ENCODE data around the gene CIAO3.
A peak's percentile ranks its signal among the peaks of the same experiment; 100 is the strongest.

The CIAO3 gene

DNA sequence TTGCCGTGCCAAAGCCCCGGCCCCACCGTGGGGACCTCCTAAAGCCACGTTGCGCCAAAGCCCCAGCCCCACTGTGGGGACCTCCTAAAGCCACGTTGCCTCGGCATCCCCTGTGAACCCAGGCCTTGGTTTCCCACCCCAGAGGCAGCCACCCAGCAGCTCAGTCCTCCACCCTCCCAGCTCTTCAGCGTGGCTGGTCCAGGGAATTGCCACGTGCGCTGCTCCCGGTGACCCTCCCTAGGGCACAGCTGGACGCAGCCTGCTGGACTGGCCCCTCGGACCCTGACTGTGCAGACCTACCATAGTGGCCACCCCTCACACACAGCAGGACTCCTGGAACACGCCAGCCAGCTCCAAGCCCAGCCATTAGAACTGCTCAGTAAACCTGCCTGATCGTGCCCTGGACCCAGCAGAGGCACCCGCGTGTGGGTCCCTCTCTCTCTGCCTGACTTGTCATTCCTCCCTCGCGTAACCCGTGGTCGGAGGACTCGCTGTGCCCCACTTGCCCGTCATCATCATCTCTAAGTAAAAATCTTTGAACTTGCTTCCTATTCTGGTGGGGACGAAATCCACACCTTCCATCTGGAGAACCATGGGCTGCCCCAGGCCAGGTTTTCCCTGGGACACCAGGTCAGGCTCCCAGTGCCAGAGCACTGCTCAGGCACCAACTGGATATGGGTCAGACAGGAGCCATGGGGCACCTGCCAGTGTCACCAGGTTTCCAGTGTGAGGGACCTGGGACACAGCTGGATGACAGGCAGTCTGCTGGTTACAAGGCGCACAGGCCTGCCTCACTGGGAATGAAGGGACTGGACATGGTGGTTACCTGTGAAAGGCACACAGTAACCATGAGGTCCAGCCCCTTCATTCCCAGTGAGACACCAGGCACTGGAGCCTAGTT, 5.6 kb downstream of the CIAO3 start:
- no peak for DNase-seq (ENCODE audit: low spot score)

DNA sequence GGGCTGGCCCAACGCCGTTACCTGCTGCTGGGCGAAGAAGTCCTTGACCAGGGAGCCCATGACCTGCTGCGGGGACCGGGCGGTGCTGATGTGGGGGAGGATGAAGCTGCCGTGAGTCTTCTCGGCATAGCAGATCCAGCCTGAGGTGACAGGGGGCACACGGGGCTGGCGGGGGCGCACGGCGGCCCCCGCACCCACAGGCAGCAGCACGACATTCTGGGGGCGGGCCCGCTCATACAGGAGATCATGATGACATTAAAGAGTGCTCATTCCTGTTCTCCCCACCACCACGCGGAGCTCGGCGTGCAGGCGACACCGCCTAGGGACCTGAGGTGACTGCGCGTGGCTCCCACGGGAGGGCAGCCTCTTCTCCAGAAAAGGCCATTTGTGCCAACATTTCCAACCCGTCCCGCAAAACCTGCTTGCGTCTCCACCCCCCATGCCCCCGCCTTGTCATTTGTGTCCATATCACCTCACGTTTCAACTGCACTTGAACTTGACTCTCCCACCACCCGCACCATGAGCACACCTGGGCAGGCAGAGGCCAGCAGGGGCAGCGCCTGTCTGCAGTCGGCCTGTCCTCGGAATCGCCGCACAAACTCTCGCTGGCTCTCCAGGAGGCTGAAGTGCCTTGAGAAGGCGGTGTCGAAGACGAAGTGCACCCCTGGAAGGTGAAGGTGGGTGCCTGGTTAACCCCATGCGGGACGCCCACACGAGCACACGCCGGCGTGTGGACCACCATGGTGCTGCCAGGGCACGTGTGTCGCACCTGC, 6.4 kb downstream of the CIAO3 start:
- DNase-seq (ENCODE audit: low spot score): no peak

DNA sequence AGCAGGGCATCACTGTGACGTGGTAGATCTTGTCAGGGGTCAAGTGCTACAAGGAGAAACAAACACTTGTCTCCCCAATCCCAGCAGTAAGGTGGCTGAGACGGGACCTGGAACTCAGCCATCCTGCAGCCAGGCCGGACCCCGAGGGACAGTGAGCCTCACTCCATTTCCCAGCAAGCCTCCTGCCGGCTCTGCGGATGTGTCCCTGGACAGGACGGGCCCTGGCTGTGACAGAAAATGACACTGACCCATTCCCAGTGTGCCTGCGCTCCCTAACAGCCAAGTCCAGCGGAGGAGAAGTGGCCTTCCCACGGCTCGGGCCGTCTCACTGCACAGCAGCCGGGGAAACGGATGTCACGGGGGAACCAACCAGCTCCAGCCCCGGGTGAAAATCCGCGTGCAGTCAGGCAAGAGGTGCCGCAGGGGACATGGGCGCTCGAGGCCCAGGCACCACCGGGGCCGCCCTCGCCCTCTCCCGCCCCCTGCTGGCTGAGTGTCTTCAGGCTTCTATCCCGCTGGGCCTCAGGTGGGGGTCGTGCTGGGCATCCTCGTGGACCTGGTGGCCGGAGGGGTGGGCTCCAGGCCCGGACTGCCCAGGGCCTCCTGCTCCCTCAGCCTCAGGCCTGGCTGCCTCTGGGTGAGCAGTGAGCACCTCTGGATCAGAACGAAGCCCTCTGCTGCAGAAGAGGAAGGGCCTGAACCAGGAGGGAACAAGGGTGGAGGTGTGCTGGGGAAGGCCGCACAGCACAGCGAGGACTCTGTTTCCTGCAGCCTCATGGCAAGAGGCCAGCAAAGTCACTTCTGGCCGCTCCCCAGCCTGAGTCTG, 7.2 kb downstream of the CIAO3 start:
- no peak for DNase-seq (ENCODE audit: low spot score)

DNA sequence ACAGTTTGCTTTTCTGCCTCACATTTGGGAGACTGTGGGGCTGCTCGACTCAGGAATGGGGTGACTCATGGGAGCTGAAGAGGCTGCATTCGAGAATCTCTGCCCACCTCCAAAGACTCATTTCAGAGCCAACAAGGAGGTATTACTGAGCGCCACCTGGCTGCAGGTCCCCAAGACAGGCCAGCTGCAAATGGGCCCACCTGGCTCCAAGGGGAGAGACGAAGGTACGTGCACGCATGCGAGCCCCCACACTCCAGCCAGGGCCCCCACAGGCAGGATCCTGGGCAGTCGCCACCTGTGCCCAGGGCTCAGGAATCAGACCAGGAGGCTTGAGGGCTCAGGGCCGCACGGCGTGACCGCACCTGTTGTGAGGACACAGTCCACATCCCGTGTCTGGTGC, 7.9 kb downstream of the CIAO3 start:
- no peak for DNase-seq (ENCODE audit: low spot score)

DNA sequence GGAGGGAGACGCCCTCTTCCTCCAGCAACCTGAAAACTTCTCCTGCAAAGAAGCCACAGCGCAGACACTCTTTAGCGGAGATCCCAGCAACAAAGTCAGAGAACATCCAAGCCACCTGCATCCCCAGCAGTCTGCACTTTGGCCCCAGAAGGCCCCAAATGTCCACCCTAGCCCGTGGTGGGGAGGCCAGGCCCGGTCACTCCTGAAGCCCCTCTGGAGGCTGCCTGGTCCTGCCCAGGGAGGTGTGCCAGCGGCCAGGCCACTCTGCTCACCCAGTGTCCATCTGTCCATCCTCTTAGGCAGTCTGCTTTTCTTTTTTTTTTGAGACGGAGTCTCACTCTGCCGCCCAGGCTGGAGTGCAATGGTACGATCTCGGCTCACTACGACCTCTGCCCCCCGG, 8.5 kb downstream of the CIAO3 start:
- no peak for DNase-seq (ENCODE audit: low spot score)

DNA sequence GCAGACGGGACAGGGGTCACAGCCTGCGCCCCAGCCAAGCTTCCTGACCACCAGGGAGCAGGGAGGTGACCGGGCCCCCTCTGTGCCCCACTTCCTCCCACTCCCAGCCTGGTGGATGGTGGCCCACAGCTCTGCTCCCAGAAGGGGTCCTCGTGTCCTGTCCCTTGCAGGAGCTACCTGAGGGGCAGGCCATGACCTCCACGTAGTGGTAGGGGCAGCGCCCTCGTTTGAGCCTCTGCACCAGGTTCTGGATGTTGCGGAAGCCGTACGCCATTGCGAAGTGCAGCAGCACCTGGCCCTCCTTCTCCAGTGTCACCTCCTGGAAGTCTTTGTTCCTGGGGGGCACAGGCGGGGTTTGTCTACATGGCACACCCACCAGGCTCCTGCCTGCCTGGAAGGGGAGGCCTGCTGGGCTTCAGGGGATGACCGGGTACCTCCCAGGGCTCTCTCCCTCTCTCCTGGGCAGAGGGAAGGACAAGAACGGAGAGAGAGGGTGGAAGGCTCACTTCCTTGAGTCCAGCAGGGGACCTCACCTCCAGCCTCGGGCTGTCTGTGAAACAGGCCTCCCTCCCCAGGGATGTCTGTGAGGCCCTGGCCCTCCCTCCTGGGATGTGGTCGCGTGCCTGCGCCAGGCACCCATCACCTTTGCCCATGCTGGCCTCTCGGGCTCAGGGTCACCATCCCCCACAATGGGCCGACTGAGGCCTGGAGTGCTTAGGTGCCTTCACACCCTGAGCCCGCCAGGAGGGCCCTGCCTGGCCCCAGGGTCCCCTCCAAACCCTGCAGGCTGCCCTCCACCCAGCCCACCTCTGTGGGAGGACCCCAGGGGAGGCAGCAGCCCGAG, 9.9 kb downstream of the CIAO3 start:
- no peak for DNase-seq (ENCODE audit: low spot score)

DNA sequence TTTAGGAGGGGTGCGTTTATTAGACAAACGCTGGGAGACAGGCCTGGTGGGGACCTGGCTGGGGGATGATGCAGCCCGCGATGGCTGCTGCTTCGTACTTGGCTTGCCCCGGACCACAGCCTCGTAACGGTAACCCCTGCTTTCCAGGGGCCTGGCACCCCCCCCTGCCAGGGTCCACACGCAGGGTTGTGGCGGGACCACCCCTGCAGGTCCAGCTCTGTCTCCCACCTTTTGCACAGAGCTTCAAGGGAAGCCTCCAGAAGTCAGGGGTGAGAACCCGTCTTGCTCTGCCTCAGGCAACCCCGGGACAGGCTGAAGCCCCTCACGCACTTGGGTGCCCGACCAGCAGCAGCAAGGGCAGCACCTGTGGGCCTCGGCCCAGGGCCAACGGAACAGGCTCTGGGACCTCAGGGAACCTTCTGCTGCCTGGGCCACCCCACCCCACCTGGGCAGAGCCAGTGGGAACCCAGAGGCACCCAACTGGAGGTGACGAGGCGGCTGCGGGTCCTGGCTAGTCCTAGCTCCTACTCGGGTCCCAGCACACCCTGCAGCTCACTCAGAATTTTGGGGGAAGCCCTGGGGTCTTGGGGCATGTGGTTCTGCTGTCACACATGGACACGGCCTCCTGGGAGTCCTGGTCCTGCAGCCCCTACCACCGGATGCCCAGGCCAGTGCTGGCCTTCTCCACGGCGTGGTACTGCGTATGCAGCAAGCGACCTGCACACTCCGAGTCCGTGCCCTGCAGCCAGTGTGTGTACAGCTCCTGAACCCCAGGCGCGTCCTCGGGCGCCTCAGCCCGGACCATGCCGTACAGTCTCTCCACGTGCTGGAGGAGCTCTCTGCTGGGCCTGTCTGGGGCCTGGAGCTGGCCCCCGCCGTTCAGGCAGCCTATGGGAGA, 10.8 kb downstream of the CIAO3 start:
- DNase-seq (ENCODE audit: low spot score): no peak

DNA sequence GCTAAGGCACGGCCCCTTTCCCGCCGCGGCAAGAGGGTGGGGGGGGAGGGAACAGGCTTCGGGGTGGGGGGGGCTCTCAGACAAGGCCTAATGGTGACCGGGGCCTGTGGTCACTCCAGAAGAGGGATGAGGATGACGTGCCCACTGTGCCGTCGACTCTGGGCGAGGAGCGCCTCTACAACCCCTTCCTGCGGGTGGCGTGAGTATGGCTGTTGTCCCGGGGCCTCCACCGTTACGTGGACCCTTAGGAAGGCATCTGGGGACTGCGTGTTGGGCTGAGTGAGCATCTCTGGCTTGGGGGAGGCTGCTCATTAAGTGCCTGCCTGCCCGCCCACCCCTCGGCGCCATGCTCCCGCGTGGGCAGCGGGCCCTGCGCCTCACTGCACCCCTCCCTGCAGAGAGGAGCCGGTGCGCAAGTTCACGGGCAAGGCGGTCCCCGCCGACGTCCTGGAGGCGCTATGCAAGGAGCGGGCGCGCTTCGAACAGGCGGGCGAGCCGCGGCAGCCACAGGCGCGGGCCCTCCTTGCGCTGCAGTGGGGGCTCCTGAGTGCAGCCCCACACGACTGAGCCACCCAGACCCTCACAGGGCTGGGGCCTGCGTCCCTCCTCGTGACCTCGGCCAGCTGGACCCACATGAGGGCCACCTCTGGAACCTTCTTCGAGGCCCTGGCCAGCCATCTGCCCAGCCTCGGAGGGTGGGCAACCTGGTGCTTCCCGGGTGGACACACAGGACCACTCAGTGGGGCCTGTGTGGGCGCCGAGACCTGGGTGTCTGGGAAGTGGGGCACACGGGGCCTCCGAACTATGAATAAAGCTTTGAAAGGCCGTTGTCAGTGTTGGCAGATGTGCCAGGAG, 11.7 kb downstream of the CIAO3 start:
- DNase-seq (ENCODE audit: low spot score): no peak

DNA sequence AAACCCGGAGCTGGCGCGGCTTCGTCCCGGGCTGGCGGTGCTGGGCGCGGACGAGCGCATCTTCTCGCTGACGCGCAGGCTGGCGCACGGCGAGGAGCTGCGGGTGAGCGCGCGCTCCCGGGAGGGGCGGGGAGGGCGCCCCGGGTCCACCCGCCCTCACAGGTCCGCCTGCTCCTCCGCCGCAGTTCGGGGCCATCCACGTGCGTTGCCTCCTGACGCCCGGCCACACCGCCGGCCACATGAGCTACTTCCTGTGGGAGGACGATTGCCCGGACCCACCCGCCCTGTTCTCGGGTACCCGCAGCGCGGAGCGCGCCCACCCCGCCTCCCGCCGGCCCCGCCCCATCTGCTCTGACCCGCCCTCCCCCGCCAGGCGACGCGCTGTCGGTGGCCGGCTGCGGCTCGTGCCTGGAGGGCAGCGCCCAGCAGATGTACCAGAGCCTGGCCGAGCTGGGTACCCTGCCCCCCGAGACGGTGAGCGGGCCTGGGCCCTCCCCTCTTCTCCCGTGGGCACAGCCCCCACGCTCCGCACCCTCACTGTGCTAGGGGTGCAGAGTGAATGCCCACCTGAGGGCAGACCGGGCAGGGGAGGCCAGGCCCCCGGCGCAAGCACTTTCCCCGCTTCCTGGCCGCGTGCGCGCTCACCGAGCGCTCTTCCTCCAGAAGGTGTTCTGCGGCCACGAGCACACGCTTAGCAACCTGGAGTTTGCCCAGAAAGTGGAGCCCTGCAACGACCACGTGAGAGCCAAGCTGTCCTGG, 12.5 kb downstream of the CIAO3 start:
- no peak for DNase-seq (ENCODE audit: low spot score)

DNA sequence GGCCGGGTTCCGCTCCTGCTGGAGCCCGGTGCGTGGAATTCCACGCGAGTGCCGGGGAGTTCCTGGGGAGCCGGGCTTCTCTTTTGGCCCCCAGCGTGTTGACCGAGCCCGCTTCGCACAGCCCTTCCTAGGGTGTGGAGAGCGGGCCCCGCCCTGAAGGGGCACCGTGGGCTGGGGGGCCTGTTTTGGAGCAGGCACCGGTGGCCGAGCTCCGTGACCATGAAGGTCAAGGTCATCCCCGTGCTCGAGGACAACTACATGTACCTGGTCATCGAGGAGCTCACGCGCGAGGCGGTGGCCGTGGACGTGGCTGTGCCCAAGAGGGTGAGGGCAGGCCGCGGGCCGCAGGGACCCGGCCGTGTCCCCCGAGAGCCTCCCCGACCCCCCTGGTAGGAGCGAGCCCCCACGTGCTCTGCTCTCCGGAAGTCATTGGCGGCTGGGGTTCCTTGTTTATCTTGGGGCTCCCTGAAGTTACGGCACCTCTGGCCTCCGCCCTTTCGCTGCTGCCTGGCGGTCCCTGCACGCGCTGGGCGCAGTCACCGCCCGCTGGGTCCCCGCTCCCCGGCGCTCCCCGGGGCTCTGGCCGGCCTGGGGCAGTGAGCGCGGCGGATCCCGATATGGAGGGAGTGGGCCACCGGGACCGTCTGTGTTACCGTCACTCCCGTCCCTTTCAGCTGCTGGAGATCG, 13.4 kb downstream of the CIAO3 start:
- no peak for DNase-seq (ENCODE audit: low spot score)

DNA sequence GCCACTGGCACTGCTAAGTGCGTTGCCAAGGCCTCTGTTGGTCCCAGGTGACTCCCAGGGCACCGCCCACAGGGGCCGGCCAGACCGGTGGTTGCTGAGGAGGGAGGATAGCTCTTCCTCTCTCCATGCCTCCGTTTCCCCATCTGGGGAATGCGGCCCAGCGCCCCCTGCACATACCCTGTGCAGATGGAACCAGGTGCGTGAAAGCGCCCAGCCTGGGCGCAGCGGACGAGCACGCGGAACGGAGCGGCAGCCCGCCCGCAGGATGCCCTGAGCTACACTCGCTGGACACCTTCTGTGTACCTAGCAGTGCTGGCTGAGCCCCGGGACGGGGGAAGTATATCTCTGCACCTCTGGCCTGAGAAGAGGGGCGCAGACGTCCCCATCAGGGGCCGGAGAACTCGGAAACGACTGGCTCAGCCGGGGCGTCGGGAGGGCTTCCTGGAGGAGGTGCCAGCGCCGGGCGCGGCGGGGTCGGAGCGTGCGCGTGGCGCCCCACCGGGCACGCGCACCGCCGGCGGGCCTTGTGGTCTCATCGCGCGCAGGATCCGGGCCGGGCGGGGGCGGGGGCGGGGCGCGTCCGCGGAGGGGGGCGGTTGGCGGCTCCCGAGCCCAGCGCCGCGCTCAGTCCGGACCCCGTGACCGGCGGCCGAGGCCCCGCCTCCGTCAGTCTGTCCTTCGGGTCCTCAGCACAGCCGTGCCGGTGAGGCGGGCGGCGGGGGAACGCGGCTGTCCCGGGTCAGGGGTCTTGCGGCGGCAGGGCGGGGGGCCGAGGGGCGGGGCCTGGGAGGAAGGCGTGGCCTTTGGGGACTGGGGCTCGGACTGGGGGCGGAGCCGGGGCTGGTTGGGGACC, 14.1 kb downstream of the CIAO3 start, which contains the start of the genes CCDC78 and HAGHL:
CCDC78 (minus strand) TSS at position 6 of the 853 bp plus-strand sequence. CDS start 76 bp downstream, outside the sequence.
HAGHL (plus strand) TSS at position 669 of the 853 bp plus-strand sequence. CDS start 404 bp downstream, outside the sequence.
- peak; percentile 23 for DNase-seq (ENCODE audit: low spot score)

DNA sequence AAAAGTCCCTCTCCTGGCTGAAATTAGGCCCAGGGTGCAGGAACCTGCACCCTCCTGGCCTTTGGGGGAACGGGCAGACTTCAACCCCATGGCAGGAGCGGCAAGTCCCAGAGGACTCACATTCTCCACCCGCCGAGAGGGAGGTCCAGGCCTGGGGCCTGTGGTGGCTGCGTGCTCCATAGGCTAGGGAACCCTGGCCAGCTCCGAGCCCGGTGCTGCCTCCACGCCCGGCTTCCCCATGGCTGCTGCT, 14.7 kb downstream of the CIAO3 start:
- DNase-seq (ENCODE audit: low spot score): no peak

DNA sequence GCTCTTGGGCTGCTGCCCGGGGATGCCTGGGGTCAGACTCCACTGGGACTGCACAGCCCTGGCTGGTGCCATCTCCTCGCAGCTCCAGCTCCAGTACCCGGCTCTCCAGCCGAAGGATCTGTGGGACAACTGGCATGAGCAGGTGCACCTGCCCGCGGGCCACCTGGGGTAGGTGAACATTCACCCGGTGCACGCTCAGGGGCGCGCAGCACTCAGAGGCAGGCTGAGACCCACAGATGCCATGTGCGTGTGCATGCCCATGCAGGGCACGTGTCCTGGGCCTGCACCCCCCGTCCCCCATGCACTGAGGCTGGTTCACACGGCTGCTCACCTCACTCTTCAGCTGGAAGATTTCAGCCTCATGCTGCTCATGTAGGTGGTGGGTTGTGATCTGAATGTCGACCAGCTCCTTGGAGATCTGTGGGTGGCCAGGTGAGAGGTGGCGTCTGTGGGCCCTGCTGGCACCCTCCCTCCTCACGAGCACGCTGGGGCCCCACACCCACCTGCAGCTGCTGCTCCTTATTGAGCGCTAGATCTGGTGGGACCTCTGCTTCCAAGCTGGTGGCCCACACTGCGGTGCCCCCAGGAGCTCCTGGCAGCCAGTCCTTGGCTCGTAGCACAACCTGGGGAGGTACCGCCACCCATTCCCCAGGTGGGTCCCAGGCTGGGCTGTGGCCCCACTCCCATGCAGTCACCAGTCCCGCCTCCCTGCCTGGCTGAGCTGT, 15.2 kb downstream of the CIAO3 start:
- DNase-seq (ENCODE audit: low spot score): no peak

DNA sequence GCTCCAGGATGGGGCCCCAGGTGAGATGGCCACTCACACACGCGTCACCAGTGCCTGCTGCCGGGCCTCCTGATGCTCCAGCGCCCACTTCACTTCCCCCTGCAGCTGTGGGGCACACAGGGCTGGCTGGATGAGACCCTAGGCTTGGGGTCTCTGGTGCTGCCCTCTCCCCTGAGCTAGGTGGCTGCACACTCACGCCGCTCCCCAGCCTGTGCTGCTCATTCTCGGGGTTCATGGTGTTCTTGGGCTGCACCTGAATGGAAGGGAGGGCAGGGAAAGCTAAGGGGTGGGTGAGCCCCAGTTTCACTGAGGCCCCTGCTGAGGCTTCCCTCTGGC, 15.8 kb downstream of the CIAO3 start:
- DNase-seq (ENCODE audit: low spot score): no peak

DNA sequence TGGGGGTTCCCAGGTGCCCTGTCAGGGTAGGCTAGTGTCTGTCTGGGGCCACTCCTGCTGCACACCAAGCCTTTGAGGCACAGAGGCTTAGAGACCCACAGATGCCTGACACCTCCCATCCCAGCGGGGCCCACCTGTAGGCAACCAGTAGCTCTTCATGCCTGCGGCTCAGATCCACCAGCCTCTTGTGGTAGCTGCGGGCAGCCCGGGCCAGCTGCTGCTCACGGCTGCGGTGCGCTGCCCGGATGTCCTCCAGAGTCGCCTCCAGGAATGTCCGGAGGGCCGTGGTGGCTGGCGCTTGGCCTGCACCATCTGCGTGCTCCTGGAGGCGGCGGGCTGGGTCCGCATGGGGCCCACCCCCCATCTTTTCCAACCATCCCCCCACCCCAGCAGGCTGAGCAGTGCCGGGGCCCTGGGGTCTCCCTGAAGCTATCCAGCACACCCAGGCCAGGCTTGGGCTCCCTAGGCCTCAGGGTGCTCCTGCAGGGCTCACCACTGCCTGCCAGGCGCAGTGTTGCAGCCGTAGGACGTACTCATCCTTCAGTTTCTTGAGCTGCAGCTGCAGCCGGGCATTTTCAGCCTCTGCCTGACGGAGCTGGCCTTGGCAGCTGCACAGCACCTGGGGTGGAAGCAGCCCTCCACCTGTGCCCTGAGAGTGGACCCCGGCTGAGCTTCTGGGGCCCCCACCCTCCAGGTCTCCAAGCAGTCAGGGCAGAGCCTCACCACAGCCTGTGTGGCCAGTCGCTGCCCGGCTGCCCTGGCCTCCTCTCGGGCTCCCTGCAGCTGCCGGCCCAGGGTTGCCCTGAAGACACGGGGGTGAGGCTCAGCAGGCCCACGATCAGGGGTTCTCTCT, 16.4 kb downstream of the CIAO3 start:
- no peak for DNase-seq (ENCODE audit: low spot score)

DNA sequence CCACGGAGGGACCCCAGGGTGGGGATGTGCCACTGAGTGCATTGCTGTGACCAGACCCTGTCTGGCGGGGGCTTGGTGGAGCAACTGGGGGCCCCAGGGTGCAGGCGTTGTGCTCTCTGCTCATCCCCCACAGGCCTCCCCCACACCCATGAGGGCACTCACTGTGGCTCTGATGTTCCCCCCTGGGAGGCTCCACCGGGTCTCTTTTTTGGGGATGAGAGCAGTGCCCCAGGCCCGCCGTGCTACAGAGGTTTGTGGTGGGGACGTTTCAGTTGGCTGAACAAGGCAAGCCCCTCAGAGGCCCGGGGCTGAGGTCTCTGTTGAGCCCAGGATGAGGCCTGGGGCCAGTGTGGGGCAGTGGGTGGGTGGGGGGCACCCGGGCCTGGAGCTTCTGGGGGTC, 17.1 kb downstream of the CIAO3 start:
- no peak for DNase-seq (ENCODE audit: low spot score)
